Fibroblast of lung (primary cell): ENCODE measurements around the gene TEKT3. TPM values are rescaled to one million over a fixed set of nuclear protein-coding genes. Genes with fewer than 3 reads are reported as not detected.
A peak's percentile ranks its signal among the peaks of the same experiment; 100 is the strongest.

Source experiments
- DNase-seq, 2 donors: peaks; one replicate each; pipeline versions ENCODE4 v3.0.0 to v3.0.0-alpha.2; 2010; ENCODE audit warnings: low read depth in 2 of 2
- H2AFZ ChIP-seq: 2 replicates; pipeline ENCODE4 v1.5.1; 2012; ENCODE audit warnings: low read length, control low read depth, inconsistent platforms
- H3K27ac ChIP-seq: 2 replicates; pipeline ENCODE4 v1.5.1; 2011; ENCODE audit warnings: low read length, control low read depth; ENCODE audit not compliant: insufficient read depth
- H3K27me3 ChIP-seq: 2 replicates; pipeline ENCODE4 v1.5.1; 2011; ENCODE audit warnings: mild to moderate bottlenecking, low read length; ENCODE audit not compliant: control insufficient read depth, insufficient read depth
- H3K36me3 ChIP-seq: 2 replicates; pipeline ENCODE4 v1.5.1; 2011; ENCODE audit warnings: low read length; ENCODE audit not compliant: control insufficient read depth, insufficient read depth
- H3K4me1 ChIP-seq: 2 replicates; pipeline ENCODE4 v1.5.1; 2011; ENCODE audit warnings: low read length; ENCODE audit not compliant: control insufficient read depth, insufficient read depth; ENCODE audit errors: extremely low read depth
- H3K4me2 ChIP-seq: 2 replicates; pipeline ENCODE4 v1.5.1; 2011; ENCODE audit warnings: low read length, control low read depth; ENCODE audit not compliant: insufficient read depth; ENCODE audit errors: extremely low read depth
- H3K4me3 ChIP-seq, 4 experiments: fragments of 200-600 bp in 1 of 4; sonication (generic) in 1 of 4; replicated peaks in 1 of 4; 2 replicates each; pipeline ENCODE4 v1.5.1; 2011 to 2016; ENCODE audit warnings: low read length in 4 of 4, low read depth in 3 of 4, mild to moderate bottlenecking in 3 of 4, control low read depth in 2 of 4, inconsistent platforms in 1 of 4, mixed read lengths in 1 of 4; ENCODE audit not compliant: insufficient read depth in 1 of 4; ENCODE audit errors: control extremely low read depth in 1 of 4
- H3K79me2 ChIP-seq: 2 replicates; pipeline ENCODE4 v1.5.1; 2012; ENCODE audit warnings: mild to moderate bottlenecking, low read length, inconsistent platforms; ENCODE audit not compliant: control insufficient read depth, insufficient read depth
- H3K9ac ChIP-seq: 2 replicates; pipeline ENCODE4 v1.5.1; 2011; ENCODE audit warnings: mild to moderate bottlenecking, low read length, control low read depth; ENCODE audit not compliant: insufficient read depth
- H3K9me3 ChIP-seq: 2 replicates; pipeline ENCODE4 v1.5.1; 2012; ENCODE audit warnings: low read depth, low read length; ENCODE audit not compliant: control insufficient read depth, insufficient read depth
- H4K20me1 ChIP-seq: 2 replicates; pipeline ENCODE4 v1.5.1; 2011; ENCODE audit warnings: low read length; ENCODE audit not compliant: control insufficient read depth, insufficient read depth; ENCODE audit errors: extremely low read depth
- CTCF ChIP-seq, 2 donors: IDR thresholded peaks in 1 of 2; conservative IDR thresholded peaks in 1 of 2; 1 replicate in 1 of 2; 2 replicates in 1 of 2; pipeline ENCODE4 v1.5.1; 2011 to 2012; ENCODE audit warnings: low read length in 2 of 2, control low read depth in 1 of 2, inconsistent platforms in 1 of 2, low read depth in 1 of 2, mild to moderate bottlenecking in 1 of 2
- EZH2 ChIP-seq: IDR thresholded peaks from 2 replicates; pipeline ENCODE4 v1.5.1; 2012; ENCODE audit warnings: low read length, control low read depth, mild to moderate bottlenecking; ENCODE audit errors: missing control alignments
- polyA plus RNA-seq, 2 donors: library from polyadenylated mRNA; depleted of rRNA in 1 of 2; stranded (reverse) in 1 of 2; unstranded in 1 of 2; fragments of >200 nt; gene quantifications; 2 replicates each; pipeline ENCODE4 v1.2.1, GENCODE V29; 2011 to 2012; ENCODE audit warnings: missing spikeins in 1 of 2
- total RNA-seq: library from RNA; depleted of rRNA; stranded (reverse); fragments of >200 nt; gene quantifications from 2 replicates; pipeline ENCODE4 v1.2.1, GENCODE V29; 2014

TEKT3 gene
- total and polyA plus RNA-seq, 2 donors (not counting 1 experiment from before 2014, with no cell fraction given), result 0.33 to 0.52 TPM

- H3K9ac ChIP-seq, result no peak overlapping the region
- no peaks in the 10 kb centered on the region for H4K20me1 ChIP-seq
- H3K4me3 ChIP-seq, result no peak overlapping the region
- peak; percentile 34 to 41 for DNase-seq
- H3K4me1 ChIP-seq, result no peaks in the 10 kb centered on the region
- H3K36me3 ChIP-seq, result no peaks in the 10 kb centered on the region
- H3K27me3 ChIP-seq, result no peaks in the 10 kb centered on the region
- peak overlapping the region; percentile 9 for H2AFZ ChIP-seq
- no peaks in the 10 kb centered on the region for H3K9me3 ChIP-seq
- TF ChIP-seq EZH2, result no peak
- no peak for TF ChIP-seq CTCF (conservative IDR thresholded peaks at IDR 0.05 in 1 of 2, IDR thresholded peaks at IDR 0.05 in 1 of 2; ENCODE audit: low read depth in 1 of 2, low read length in 2 of 2)
- no peaks in the 10 kb centered on the region for H3K79me2 ChIP-seq
- peak overlapping the region; percentile 76 for H3K4me2 ChIP-seq
- H3K27ac ChIP-seq, result no peak overlapping the region
Measured at GRCh38 chr17:15287538-15288267, 53.7 kb downstream of the TEKT3 start.

- no peaks in the 10 kb centered on the region for H3K36me3 ChIP-seq
- H3K27ac ChIP-seq, result no peak overlapping the region
- H3K4me3 ChIP-seq, result no peak overlapping the region
- H3K4me2 ChIP-seq, result no peak overlapping the region
- H3K9me3 ChIP-seq, result no peaks in the 10 kb centered on the region
- no peak overlapping the region for H2AFZ ChIP-seq
- H3K9ac ChIP-seq, result no peak overlapping the region
- TF ChIP-seq EZH2 (no peak), CTCF (conservative IDR thresholded peaks at IDR 0.05 in 1 of 2, IDR thresholded peaks at IDR 0.05 in 1 of 2; ENCODE audit: low read depth in 1 of 2, low read length in 2 of 2) (no peak)
- H3K4me1 ChIP-seq, result no peaks in the 10 kb centered on the region
- no peak for DNase-seq
- H3K27me3 ChIP-seq, result no peaks in the 10 kb centered on the region
- H4K20me1 ChIP-seq, result no peaks in the 10 kb centered on the region
- H3K79me2 ChIP-seq, result no peaks in the 10 kb centered on the region
Measured at GRCh38 chr17:15285466-15285865, 55.9 kb downstream of the TEKT3 start.

GRCh38 chr17:15284537-15284936 lies 56.9 kb downstream of the TEKT3 start:
- no peak overlapping the region for H2AFZ ChIP-seq
- H3K9ac ChIP-seq, result no peak overlapping the region
- no peaks in the 10 kb centered on the region for H3K36me3 ChIP-seq
- H3K27ac ChIP-seq, result no peak overlapping the region
- H3K9me3 ChIP-seq, result no peaks in the 10 kb centered on the region
- no peak for DNase-seq
- H3K79me2 ChIP-seq, result no peaks in the 10 kb centered on the region
- H3K27me3 ChIP-seq, result no peaks in the 10 kb centered on the region
- no peak overlapping the region for H3K4me3 ChIP-seq
- no peaks in the 10 kb centered on the region for H3K4me1 ChIP-seq
- H3K4me2 ChIP-seq, result no peak overlapping the region
- TF ChIP-seq EZH2 (no peak), CTCF (conservative IDR thresholded peaks at IDR 0.05 in 1 of 2, IDR thresholded peaks at IDR 0.05 in 1 of 2; ENCODE audit: low read depth in 1 of 2, low read length in 2 of 2) (no peak)
- H4K20me1 ChIP-seq, result no peaks in the 10 kb centered on the region
